ENCODE measurements around the gene EYA2.

DNA sequence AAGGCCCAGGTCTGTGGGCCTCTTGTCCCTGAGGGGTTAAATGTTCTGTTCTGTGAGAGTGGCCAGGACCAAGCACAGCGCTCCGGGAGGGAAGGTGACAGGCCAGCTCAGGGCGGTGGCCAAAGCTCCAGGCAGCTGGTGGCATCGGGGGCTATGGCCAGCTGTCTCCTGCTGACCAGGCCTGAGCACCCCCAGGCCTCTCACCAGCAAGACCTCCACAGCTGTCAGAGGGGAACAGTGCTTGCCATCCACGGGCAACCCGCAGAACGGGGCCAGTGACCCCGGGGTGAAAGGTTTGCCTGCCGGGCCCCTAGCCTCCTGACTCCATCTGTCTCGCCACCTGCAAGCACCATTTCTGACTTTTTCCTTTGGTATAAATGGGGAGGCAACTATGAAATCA lies 46.0 kb downstream of the EYA2 start:
- TF ChIP-seq, protein P1, sequence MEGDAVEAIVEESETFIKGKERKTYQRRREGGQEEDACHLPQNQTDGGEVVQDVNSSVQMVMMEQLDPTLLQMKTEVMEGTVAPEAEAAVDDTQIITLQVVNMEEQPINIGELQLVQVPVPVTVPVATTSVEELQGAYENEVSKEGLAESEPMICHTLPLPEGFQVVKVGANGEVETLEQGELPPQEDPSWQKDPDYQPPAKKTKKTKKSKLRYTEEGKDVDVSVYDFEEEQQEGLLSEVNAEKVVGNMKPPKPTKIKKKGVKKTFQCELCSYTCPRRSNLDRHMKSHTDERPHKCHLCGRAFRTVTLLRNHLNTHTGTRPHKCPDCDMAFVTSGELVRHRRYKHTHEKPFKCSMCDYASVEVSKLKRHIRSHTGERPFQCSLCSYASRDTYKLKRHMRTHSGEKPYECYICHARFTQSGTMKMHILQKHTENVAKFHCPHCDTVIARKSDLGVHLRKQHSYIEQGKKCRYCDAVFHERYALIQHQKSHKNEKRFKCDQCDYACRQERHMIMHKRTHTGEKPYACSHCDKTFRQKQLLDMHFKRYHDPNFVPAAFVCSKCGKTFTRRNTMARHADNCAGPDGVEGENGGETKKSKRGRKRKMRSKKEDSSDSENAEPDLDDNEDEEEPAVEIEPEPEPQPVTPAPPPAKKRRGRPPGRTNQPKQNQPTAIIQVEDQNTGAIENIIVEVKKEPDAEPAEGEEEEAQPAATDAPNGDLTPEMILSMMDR (conservative IDR thresholded peaks at IDR 0.05; ENCODE audit: low read depth, low read length), result no peak
- TF ChIP-seq, protein P2, sequence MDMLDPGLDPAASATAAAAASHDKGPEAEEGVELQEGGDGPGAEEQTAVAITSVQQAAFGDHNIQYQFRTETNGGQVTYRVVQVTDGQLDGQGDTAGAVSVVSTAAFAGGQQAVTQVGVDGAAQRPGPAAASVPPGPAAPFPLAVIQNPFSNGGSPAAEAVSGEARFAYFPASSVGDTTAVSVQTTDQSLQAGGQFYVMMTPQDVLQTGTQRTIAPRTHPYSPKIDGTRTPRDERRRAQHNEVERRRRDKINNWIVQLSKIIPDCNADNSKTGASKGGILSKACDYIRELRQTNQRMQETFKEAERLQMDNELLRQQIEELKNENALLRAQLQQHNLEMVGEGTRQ (IDR thresholded peaks at IDR 0.05; ENCODE audit: low read depth, low read length), result no peak
- TF ChIP-seq POLR2A (IDR thresholded peaks at IDR 0.05; ENCODE audit: low read depth, low read length), result no peak
- TF ChIP-seq, protein P3, sequence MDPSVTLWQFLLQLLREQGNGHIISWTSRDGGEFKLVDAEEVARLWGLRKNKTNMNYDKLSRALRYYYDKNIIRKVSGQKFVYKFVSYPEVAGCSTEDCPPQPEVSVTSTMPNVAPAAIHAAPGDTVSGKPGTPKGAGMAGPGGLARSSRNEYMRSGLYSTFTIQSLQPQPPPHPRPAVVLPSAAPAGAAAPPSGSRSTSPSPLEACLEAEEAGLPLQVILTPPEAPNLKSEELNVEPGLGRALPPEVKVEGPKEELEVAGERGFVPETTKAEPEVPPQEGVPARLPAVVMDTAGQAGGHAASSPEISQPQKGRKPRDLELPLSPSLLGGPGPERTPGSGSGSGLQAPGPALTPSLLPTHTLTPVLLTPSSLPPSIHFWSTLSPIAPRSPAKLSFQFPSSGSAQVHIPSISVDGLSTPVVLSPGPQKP (IDR thresholded peaks at IDR 0.05; ENCODE audit: borderline replicate concordance, low read depth, low read length), result no peak
- TF ChIP-seq BHLHE40 (IDR thresholded peaks at IDR 0.05; ENCODE audit: low read depth, low read length), result no peak
- TF ChIP-seq RAD21 (IDR thresholded peaks at IDR 0.05; ENCODE audit: low read length), result no peak

All from IMR-90 (cell line).